ENCODE results near the gene FFAR3.

FFAR3 gene

GRCh38 chr19:35331551-35332214 lies 26.6 kb upstream of the FFAR3 start:
- H3K27ac ChIP-seq (replicated peaks) = no peak overlapping the region
- H3K4me3 ChIP-seq (replicated peaks; ENCODE audit: insufficient read depth, low read length) = no peak overlapping the region
- TF ChIP-seq POLR2AphosphoS5 (IDR thresholded peaks at IDR 0.05; ENCODE audit: low read depth) (no peak), SPI1 (IDR thresholded peaks at IDR 0.05; ENCODE audit: borderline replicate concordance, low read depth) (no peak), GABPA (IDR thresholded peaks at IDR 0.05; ENCODE audit: low read depth) (no peak)
- TF ChIP-seq, protein P1, sequence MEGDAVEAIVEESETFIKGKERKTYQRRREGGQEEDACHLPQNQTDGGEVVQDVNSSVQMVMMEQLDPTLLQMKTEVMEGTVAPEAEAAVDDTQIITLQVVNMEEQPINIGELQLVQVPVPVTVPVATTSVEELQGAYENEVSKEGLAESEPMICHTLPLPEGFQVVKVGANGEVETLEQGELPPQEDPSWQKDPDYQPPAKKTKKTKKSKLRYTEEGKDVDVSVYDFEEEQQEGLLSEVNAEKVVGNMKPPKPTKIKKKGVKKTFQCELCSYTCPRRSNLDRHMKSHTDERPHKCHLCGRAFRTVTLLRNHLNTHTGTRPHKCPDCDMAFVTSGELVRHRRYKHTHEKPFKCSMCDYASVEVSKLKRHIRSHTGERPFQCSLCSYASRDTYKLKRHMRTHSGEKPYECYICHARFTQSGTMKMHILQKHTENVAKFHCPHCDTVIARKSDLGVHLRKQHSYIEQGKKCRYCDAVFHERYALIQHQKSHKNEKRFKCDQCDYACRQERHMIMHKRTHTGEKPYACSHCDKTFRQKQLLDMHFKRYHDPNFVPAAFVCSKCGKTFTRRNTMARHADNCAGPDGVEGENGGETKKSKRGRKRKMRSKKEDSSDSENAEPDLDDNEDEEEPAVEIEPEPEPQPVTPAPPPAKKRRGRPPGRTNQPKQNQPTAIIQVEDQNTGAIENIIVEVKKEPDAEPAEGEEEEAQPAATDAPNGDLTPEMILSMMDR (IDR thresholded peaks at IDR 0.05; ENCODE audit: insufficient read depth, low read length) = no peak
- TF ChIP-seq, protein P2, sequence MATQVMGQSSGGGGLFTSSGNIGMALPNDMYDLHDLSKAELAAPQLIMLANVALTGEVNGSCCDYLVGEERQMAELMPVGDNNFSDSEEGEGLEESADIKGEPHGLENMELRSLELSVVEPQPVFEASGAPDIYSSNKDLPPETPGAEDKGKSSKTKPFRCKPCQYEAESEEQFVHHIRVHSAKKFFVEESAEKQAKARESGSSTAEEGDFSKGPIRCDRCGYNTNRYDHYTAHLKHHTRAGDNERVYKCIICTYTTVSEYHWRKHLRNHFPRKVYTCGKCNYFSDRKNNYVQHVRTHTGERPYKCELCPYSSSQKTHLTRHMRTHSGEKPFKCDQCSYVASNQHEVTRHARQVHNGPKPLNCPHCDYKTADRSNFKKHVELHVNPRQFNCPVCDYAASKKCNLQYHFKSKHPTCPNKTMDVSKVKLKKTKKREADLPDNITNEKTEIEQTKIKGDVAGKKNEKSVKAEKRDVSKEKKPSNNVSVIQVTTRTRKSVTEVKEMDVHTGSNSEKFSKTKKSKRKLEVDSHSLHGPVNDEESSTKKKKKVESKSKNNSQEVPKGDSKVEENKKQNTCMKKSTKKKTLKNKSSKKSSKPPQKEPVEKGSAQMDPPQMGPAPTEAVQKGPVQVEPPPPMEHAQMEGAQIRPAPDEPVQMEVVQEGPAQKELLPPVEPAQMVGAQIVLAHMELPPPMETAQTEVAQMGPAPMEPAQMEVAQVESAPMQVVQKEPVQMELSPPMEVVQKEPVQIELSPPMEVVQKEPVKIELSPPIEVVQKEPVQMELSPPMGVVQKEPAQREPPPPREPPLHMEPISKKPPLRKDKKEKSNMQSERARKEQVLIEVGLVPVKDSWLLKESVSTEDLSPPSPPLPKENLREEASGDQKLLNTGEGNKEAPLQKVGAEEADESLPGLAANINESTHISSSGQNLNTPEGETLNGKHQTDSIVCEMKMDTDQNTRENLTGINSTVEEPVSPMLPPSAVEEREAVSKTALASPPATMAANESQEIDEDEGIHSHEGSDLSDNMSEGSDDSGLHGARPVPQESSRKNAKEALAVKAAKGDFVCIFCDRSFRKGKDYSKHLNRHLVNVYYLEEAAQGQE (IDR thresholded peaks at IDR 0.05; ENCODE audit: insufficient replicate concordance, low read depth) = no peak
- H3K27me3 ChIP-seq (ENCODE audit: insufficient read depth, poor library complexity, severe bottlenecking) = no peaks in the 10 kb centered on the region
- DNase-seq (ENCODE audit: low read depth in 1 of 2, low spot score in 1 of 2) = no peak

- no peak for DNase-seq (ENCODE audit: low read depth in 1 of 2, low spot score in 1 of 2)
- no peak for TF ChIP-seq SPI1 (IDR thresholded peaks at IDR 0.05; ENCODE audit: borderline replicate concordance, low read depth)
- no peak for TF ChIP-seq GABPA (IDR thresholded peaks at IDR 0.05; ENCODE audit: low read depth)
- TF ChIP-seq, protein P1 (IDR thresholded peaks at IDR 0.05; ENCODE audit: insufficient read depth, low read length) = no peak
- no peak for TF ChIP-seq POLR2AphosphoS5 (IDR thresholded peaks at IDR 0.05; ENCODE audit: low read depth)
- TF ChIP-seq, protein P2 (IDR thresholded peaks at IDR 0.05; ENCODE audit: insufficient replicate concordance, low read depth) = no peak
- Histone ChIP-seq H3K27me3 (ENCODE audit: insufficient read depth, poor library complexity, severe bottlenecking) (no peaks in the 10 kb centered on the region), H3K4me3 (replicated peaks; ENCODE audit: insufficient read depth, low read length) (no peak overlapping the region), H3K27ac (replicated peaks) (no peak overlapping the region)
Measured at GRCh38 chr19:35332817-35333216, 25.4 kb upstream of the FFAR3 start.

DNA sequence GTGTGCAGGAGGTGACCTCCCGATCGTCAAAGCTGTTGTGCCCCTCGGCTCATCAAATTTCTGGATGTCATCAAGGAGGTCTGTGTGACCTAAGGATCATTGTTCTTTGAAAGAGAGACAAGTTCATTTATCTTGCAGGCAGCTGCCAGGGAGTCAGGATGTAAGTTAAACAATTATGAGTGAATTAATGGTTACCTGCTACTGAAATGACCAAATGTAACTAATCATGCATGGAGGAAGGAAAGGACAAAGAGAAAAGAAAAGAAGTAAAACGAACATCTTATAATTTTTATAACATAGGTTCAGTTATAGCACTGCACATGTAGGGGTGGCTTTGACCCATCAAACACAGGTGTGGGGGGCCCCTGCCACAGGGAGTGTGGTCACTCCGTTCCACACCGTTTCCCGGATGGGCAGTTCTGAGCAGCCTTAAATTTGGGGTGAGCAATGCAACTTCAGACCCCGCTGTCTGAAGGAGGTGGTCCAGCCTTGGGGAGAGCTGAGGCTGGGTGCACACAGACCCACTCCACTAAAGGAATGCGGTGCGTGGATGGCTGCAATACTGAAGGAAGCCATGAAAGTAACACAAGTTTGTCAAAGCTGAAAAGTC lies 24.0 kb upstream of the FFAR3 start:
- H3K27ac ChIP-seq (replicated peaks) = no peak overlapping the region
- TF ChIP-seq POLR2AphosphoS5 (IDR thresholded peaks at IDR 0.05; ENCODE audit: low read depth) = no peak
- no peak for TF ChIP-seq GABPA (IDR thresholded peaks at IDR 0.05; ENCODE audit: low read depth)
- TF ChIP-seq, protein P2 (IDR thresholded peaks at IDR 0.05; ENCODE audit: insufficient replicate concordance, low read depth) = no peak
- TF ChIP-seq, protein P1 (IDR thresholded peaks at IDR 0.05; ENCODE audit: insufficient read depth, low read length) = no peak
- TF ChIP-seq SPI1 (IDR thresholded peaks at IDR 0.05; ENCODE audit: borderline replicate concordance, low read depth) = no peak
- H3K4me3 ChIP-seq (replicated peaks; ENCODE audit: insufficient read depth, low read length) = no peak overlapping the region

More for the DNA sequence above, 24.0 kb upstream of the FFAR3 start:
- DNase-seq (ENCODE audit: low read depth in 1 of 2, low spot score in 1 of 2) = no peak
- H3K27me3 ChIP-seq (ENCODE audit: insufficient read depth, poor library complexity, severe bottlenecking) = no peaks in the 10 kb centered on the region
